Fibroblast of lung (primary cell): ENCODE results near the gene UBXN10. TPM values are rescaled to one million over a fixed set of nuclear protein-coding genes. Genes with fewer than 3 reads are reported as not detected.

Experiments used
- DNase-seq, 2 donors: peaks; one replicate each; pipeline versions ENCODE4 v3.0.0 to v3.0.0-alpha.2; 2010; ENCODE audit warnings: low read depth in 2 of 2
- H2AFZ ChIP-seq: 2 replicates; pipeline ENCODE4 v1.5.1; 2012; ENCODE audit warnings: low read length, control low read depth, inconsistent platforms
- H3K27ac ChIP-seq: 2 replicates; pipeline ENCODE4 v1.5.1; 2011; ENCODE audit warnings: low read length, control low read depth; ENCODE audit not compliant: insufficient read depth
- H3K27me3 ChIP-seq: 2 replicates; pipeline ENCODE4 v1.5.1; 2011; ENCODE audit warnings: mild to moderate bottlenecking, low read length; ENCODE audit not compliant: control insufficient read depth, insufficient read depth
- H3K36me3 ChIP-seq: 2 replicates; pipeline ENCODE4 v1.5.1; 2011; ENCODE audit warnings: low read length; ENCODE audit not compliant: control insufficient read depth, insufficient read depth
- H3K4me1 ChIP-seq: 2 replicates; pipeline ENCODE4 v1.5.1; 2011; ENCODE audit warnings: low read length; ENCODE audit not compliant: control insufficient read depth, insufficient read depth; ENCODE audit errors: extremely low read depth
- H3K4me2 ChIP-seq: 2 replicates; pipeline ENCODE4 v1.5.1; 2011; ENCODE audit warnings: low read length, control low read depth; ENCODE audit not compliant: insufficient read depth; ENCODE audit errors: extremely low read depth
- H3K4me3 ChIP-seq, 4 experiments: fragments of 200-600 bp in 1 of 4; sonication (generic) in 1 of 4; replicated peaks in 1 of 4; 2 replicates each; pipeline ENCODE4 v1.5.1; 2011 to 2016; ENCODE audit warnings: low read length in 4 of 4, low read depth in 3 of 4, mild to moderate bottlenecking in 3 of 4, control low read depth in 2 of 4, inconsistent platforms in 1 of 4, mixed read lengths in 1 of 4; ENCODE audit not compliant: insufficient read depth in 1 of 4; ENCODE audit errors: control extremely low read depth in 1 of 4
- H3K79me2 ChIP-seq: 2 replicates; pipeline ENCODE4 v1.5.1; 2012; ENCODE audit warnings: mild to moderate bottlenecking, low read length, inconsistent platforms; ENCODE audit not compliant: control insufficient read depth, insufficient read depth
- H3K9ac ChIP-seq: 2 replicates; pipeline ENCODE4 v1.5.1; 2011; ENCODE audit warnings: mild to moderate bottlenecking, low read length, control low read depth; ENCODE audit not compliant: insufficient read depth
- H3K9me3 ChIP-seq: 2 replicates; pipeline ENCODE4 v1.5.1; 2012; ENCODE audit warnings: low read depth, low read length; ENCODE audit not compliant: control insufficient read depth, insufficient read depth
- H4K20me1 ChIP-seq: 2 replicates; pipeline ENCODE4 v1.5.1; 2011; ENCODE audit warnings: low read length; ENCODE audit not compliant: control insufficient read depth, insufficient read depth; ENCODE audit errors: extremely low read depth
- CTCF ChIP-seq, 2 donors: IDR thresholded peaks in 1 of 2; conservative IDR thresholded peaks in 1 of 2; 1 replicate in 1 of 2; 2 replicates in 1 of 2; pipeline ENCODE4 v1.5.1; 2011 to 2012; ENCODE audit warnings: low read length in 2 of 2, control low read depth in 1 of 2, inconsistent platforms in 1 of 2, low read depth in 1 of 2, mild to moderate bottlenecking in 1 of 2
- EZH2 ChIP-seq: IDR thresholded peaks from 2 replicates; pipeline ENCODE4 v1.5.1; 2012; ENCODE audit warnings: low read length, control low read depth, mild to moderate bottlenecking; ENCODE audit errors: missing control alignments
- polyA plus RNA-seq, 2 donors: library from polyadenylated mRNA; depleted of rRNA in 1 of 2; stranded (reverse) in 1 of 2; unstranded in 1 of 2; fragments of >200 nt; gene quantifications; 2 replicates each; pipeline ENCODE4 v1.2.1, GENCODE V29; 2011 to 2012; ENCODE audit warnings: missing spikeins in 1 of 2
- total RNA-seq: library from RNA; depleted of rRNA; stranded (reverse); fragments of >200 nt; gene quantifications from 2 replicates; pipeline ENCODE4 v1.2.1, GENCODE V29; 2014

UBXN10 gene
- total and polyA plus RNA-seq, 2 donors (not counting 1 experiment from before 2014, with no cell fraction given), result 0.33 TPM; not detected in 1

GRCh38 chr1:20174937-20175666 lies 10.8 kb upstream of the UBXN10 start:
- peaks cover 2% of the 10 kb centered on the region for H3K27me3 ChIP-seq
- H3K9ac ChIP-seq, result no peak overlapping the region
- no peak overlapping the region for H3K4me2 ChIP-seq
- no peaks in the 10 kb centered on the region for H3K9me3 ChIP-seq
- H3K27ac ChIP-seq, result no peak overlapping the region
- H3K4me1 ChIP-seq, result no peaks in the 10 kb centered on the region
- no peak for TF ChIP-seq CTCF (conservative IDR thresholded peaks at IDR 0.05 in 1 of 2, IDR thresholded peaks at IDR 0.05 in 1 of 2; ENCODE audit: low read depth in 1 of 2, low read length in 2 of 2)
- TF ChIP-seq EZH2, result no peak
- peak in 1 of 2 donors; percentile 20 for DNase-seq
- H2AFZ ChIP-seq, result no peak overlapping the region
- H4K20me1 ChIP-seq, result no peaks in the 10 kb centered on the region
- no peaks in the 10 kb centered on the region for H3K79me2 ChIP-seq
- H3K4me3 ChIP-seq, result no peak overlapping the region
- no peaks in the 10 kb centered on the region for H3K36me3 ChIP-seq

GRCh38 chr1:20178634-20179370 lies 7.1 kb upstream of the UBXN10 start:
- no peak for DNase-seq
- H2AFZ ChIP-seq, result no peak overlapping the region
- TF ChIP-seq CTCF (conservative IDR thresholded peaks at IDR 0.05 in 1 of 2, IDR thresholded peaks at IDR 0.05 in 1 of 2; ENCODE audit: low read depth in 1 of 2, low read length in 2 of 2) (no peak), EZH2 (no peak)
- H3K9ac ChIP-seq, result no peak overlapping the region
- no peaks in the 10 kb centered on the region for H4K20me1 ChIP-seq
- H3K4me1 ChIP-seq, result no peaks in the 10 kb centered on the region
- H3K27ac ChIP-seq, result no peak overlapping the region
- peaks cover 2% of the 10 kb centered on the region for H3K27me3 ChIP-seq
- no peak overlapping the region for H3K4me3 ChIP-seq
- H3K4me2 ChIP-seq, result no peak overlapping the region
- no peaks in the 10 kb centered on the region for H3K9me3 ChIP-seq
- H3K79me2 ChIP-seq, result no peaks in the 10 kb centered on the region
- H3K36me3 ChIP-seq, result no peaks in the 10 kb centered on the region

- TF ChIP-seq EZH2 (no peak), CTCF (conservative IDR thresholded peaks at IDR 0.05 in 1 of 2, IDR thresholded peaks at IDR 0.05 in 1 of 2; ENCODE audit: low read depth in 1 of 2, low read length in 2 of 2) (no peak)
- no peaks in the 10 kb centered on the region for H3K36me3 ChIP-seq
- H3K4me3 ChIP-seq, result no peak overlapping the region
- no peak overlapping the region for H3K27ac ChIP-seq
- no peak overlapping the region for H3K9ac ChIP-seq
- H3K4me1 ChIP-seq, result no peaks in the 10 kb centered on the region
- peaks cover 2% of the 10 kb centered on the region for H3K27me3 ChIP-seq
- H4K20me1 ChIP-seq, result no peaks in the 10 kb centered on the region
- no peaks in the 10 kb centered on the region for H3K79me2 ChIP-seq
- no peak overlapping the region for H3K4me2 ChIP-seq
- DNase-seq, result no peak
- H3K9me3 ChIP-seq, result no peaks in the 10 kb centered on the region
- no peak overlapping the region for H2AFZ ChIP-seq
Observed at GRCh38 chr1:20179371-20180128, 6.3 kb upstream of the UBXN10 start.
